NCI-H1930 (cell line): ENCODE measurements around the gene TBC1D9.
"Not testable (repeated sequence)": the region's sequence is repeated elsewhere in the genome, so short reads cannot be mapped to it uniquely, and the experiment has no call there.

Source experiments
- DNase-seq, 2 experiments: peaks; one replicate each; lab custom pipeline; 2025; lab: John Stamatoyannopoulos, UW

TBC1D9 gene

DNA sequence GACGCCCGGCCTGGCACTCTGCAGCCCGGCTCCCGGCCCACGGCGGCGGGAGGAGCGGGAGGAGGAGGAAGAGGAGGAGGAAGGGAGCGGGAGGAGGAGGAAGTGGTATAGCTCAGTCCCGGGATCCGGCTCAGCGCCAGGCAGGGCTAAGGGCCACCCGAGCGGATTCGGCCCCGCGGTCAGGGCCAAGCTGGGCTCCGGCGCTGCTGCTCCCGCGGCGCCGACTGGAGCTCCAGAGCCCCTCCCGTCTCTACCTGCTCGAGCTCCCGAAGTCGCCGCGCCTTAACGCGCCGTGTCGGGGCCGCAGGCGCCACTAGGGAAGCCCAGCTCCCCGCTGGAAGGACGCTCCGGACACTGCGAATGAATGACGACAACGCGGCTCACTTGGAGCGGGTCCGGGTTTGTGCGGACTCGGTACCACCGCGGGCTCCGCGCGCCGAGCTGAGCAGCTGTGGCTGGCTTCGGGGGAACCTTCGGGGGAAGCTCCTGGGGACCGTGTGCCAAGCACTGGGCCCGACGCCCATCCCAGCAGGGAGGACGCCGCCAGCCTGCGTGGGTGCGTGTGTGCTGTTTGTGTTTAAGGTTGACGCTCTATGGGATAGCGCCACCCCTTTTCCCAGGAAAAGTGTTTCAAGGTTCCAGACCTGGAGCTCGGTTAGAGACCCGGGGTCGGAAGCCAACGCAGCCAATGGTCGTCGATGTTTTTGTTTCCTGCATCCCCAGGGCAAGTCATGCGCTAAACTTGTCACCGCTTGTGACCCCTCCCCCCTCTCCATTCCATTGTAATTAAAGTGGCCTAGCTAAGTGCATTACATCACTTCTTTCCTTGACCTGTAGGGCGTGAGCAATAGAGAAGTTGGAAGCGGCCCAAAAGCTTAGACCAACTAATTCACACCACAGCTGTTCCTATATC lies at the start of gene TBC1D9:
TBC1D9 (minus strand) TSS at position 67 of the 913 bp plus-strand sequence. CDS start 340 bp downstream, outside the sequence.
- peak; percentile 57 to 60 for DNase-seq

- DNase-seq: no peak
These were observed 49.1 kb upstream of the TBC1D9 start for GRCh38 chr4:140805293-140805692.

- no peak for DNase-seq
These were observed 46.4 kb upstream of the TBC1D9 start for GRCh38 chr4:140802591-140802990.

DNA sequence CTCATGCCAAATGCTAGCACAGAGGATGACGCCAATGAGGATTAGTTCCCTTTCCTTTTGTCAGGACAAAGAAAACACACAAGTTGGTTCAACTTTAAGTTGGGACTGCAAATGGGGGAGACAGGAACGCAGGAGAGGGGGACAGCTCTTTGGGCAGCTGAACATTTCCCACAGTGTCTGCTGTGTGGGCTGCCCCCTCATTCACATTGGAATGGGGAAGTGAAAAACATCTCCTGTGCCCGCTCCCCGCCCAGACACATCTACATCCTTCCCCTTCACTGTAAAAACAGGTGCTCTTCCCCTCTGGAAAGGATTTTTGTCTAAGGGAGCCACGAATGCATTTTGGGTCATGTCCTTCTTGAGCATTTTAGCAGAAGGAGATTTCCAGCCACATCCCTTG lies 44.5 kb upstream of the TBC1D9 start:
- DNase-seq: no peak

- no peak for DNase-seq
These were observed 43.6 kb upstream of the TBC1D9 start for GRCh38 chr4:140799686-140800225.

DNA sequence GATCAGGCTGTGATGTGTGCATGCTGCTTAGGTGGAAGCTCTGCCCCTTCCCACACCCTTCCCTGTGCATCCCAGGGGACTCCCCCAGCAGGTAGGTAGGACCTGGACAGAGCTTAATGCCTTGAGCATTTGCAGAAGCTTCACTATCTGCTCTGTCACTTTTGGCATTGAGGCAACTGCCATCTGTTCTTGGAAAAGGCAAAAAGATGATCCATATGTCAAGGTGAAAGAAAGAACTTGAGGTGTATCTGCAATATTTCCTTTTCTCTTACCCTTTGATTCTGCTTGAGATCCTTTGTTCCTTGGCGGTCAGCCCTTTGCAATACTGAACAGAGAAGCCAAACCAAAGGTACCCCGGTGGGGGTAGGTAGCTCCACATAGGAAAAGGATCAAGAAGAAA lies 37.1 kb upstream of the TBC1D9 start:
- DNase-seq: no peak

GRCh38 chr4:140790765-140791164 lies 34.6 kb upstream of the TBC1D9 start:
- no peak for DNase-seq

DNA sequence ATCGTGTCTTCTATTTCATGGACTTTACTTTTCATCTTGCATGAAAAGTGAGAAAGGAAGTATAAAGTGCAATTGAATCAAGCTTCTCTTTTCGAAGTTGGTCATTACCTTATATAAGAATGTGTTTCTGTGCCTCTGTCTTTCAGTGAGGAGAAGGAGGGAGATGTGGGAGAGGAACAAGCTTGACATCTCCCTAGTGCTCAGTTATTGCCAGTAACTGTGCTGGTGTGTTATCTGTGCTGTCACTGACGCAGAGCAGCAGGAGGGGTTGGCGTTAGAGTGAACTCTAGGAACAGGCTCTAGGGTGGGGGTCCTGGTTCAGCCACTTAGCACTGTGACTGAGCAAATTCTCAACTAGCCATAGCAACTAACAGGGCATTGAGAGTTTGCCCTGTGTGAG lies 34.0 kb upstream of the TBC1D9 start:
- no peak for DNase-seq

- no peak for DNase-seq
These were observed 33.6 kb upstream of the TBC1D9 start for GRCh38 chr4:140789759-140790158.

DNA sequence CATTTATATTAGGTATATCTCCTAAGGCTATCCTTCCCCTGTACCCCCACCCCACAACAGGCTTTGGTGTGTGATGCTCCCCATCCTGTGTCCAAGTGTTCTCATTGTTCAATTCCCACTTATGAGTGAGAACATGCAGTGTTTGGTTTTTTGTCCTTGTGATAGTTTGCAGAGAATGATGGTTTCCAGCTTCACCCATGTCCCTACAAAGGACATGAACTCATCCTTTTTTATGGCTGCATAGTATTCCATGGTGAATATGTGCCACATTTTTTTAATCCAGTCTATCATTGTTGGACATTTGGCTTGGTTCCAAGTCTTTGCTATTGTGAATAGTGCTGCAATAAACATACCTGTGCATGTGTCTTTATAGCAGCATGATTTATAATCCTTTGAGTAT lies 26.6 kb upstream of the TBC1D9 start:
- DNase-seq: not testable (repeated sequence)

- no peak for DNase-seq
These were observed 25.4 kb upstream of the TBC1D9 start for GRCh38 chr4:140781596-140781995.

DNA sequence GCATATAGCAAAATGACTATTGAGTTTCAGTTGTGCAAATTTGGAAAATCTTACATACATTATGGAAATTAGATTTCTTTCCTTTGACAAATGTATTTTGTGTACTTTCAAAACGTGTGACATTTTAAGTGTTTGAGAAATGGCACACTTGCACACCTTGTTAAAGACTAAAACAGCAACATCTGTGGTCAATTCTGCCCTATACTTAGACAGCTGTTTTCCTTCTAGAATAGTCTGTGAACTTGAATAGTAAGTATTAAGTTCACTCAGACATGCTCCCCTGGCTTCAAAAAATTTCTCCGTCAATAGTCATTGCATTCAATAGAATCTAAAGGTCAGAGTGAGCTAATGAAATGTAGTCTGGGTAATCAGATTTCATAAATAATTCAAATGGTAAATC lies 21.7 kb upstream of the TBC1D9 start:
- DNase-seq: no peak

DNA sequence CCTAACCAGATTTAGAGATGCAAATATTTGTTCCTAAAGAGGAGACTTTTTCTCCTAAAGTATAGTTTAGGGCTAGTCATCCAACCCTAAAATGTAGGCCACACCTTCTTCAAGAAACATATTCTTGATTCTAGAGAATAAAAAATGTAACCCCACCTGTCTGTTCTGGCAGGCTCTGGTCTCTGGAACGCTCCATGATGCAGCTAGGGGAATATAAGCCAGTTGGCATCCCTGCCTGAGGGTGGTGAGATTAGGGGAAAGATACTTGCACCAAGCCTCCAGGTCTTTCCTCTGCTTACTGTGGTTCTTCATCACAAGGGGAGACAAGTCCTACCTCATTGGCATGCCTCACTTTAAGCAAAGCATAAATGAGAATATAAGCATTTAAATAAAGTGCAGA lies 21.2 kb upstream of the TBC1D9 start:
- no peak for DNase-seq

GRCh38 chr4:140776556-140776955 lies 20.4 kb upstream of the TBC1D9 start:
- no peak for DNase-seq

DNA sequence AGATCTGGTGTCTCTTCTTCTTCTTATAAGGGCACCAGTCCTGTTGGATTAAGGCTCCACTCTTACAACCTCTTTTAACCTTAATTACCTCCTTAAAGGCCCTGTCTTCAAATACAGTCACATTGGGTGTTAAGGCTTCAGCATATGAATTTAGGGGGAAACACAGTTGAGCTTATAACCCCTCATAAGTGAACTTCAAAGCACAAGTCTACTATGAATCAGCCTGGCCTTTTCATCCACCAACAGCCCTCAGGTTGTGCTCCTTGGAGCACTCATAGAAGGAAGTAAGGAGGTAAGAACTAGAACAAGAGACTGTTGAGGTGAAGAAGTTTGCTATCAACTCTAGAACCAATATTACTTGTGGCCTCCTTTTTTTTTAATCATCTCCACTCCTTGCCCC lies 18.8 kb upstream of the TBC1D9 start:
- DNase-seq: no peak

GRCh38 chr4:140774510-140774909 lies 18.3 kb upstream of the TBC1D9 start:
- no peak for DNase-seq

GRCh38 chr4:140769209-140769608 lies 13.0 kb upstream of the TBC1D9 start:
- no peak for DNase-seq

GRCh38 chr4:140764785-140765392 lies 8.7 kb upstream of the TBC1D9 start:
- no peak for DNase-seq

DNA sequence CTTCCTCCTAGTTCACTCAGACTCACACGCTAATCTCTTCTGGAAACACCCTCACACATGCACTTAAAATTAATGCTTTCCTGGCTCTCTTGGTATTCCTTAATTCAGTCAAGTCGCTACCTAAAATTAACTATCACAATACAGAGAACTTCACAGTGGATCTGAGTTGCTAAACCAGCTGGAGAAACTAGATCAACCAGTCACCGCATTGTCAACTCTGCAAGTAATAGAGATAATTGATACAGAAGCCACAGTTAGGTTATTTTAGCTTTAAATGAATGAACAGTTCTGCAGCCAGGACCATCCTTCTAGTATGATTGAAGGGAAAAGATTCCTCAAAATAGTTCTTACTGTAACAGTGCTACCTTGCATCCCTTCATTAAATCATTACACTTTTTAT lies 6.0 kb upstream of the TBC1D9 start:
- no peak for DNase-seq

GRCh38 chr4:140757232-140757630 lies 1.0 kb upstream of the TBC1D9 start:
- DNase-seq: no peak

DNA sequence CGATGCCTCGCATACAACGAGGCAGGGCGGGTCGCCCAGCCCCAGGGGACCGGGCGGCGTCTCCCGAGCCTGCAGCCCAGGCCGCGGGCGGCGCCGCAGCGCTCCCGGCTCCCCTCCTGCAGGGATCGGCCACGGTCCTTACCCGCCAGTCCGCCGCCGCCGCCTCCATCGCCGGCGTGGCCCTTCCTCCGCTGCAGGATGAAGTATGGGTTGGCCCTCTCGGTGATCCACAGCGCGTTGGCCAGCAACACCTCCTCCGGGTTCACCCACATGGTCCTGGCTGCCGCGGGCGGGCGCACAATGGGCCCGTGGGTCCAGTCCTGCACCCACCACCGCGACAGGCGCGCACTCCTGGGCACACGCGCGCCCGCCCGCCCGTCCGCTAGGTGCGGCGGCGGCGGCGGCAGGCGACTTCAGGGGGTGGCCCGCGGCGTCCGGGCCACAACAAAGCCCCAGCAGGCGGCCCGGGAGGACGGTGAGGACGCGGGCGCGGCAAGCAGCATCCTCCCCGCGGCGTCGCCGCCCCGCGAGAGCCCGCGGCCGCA lies 339 bp downstream of the TBC1D9 start:
- DNase-seq: peak; percentile 34 to 47

DNA sequence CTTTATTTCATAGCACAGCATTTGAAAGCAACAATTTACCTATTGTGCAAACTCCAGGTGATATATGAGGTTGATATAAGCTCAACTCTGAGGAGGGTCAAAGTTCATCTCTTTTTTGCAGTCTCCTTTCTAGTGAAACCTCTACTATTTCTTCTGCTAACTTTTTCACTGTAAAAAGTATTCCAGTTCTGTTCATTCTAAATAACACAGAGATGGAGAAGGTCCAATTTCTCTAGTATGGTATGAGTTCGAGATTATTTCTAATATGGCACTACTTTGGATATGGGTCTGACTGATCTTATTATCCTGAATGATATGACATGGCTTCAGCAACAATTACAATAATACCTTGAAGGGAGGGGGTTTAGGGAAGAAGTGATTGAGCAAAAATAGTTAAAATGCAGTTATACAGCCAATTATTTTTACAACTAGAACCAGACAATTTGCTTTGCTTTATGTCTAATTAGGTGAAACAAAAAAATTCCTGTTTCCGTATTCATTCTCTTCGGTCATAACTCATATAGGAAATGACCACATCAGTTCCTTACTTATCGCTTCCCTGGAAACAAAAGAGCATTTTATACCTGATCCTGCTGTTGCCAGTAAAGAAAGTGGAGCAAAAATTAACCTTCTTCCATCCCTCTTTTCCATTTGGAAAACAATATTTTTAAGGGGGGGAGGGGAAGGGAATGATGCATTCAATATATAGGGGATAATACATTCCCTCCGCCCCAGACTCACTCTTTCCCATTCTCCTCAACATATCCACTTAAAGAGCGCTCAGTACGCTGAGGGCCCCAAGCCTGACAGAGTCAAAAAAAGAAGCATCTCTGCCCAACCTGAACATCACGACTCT lies 1.0 kb downstream of the TBC1D9 start:
- no peak for DNase-seq
